DMS53 (cell line): ENCODE results near the gene CORO2A.

Experiments used
- DNase-seq: peaks from one replicate; lab custom pipeline; 2025; lab: John Stamatoyannopoulos, UW

The CORO2A gene

GRCh38 chr9:98192503-98193335, at the start of gene CORO2A:
Gene CORO2A (minus strand): TSS chr9:98192637. CDS start chr9:98157660, 34,977 bp downstream.
- peak; percentile 93 for DNase-seq

- no peak for DNase-seq
These were observed 49.2 kb upstream of the CORO2A start for GRCh38 chr9:98241357-98242300.

- no peak for DNase-seq
These were observed 48.0 kb upstream of the CORO2A start for GRCh38 chr9:98240475-98240874.

GRCh38 chr9:98236901-98237487, 44.6 kb upstream of the CORO2A start:
- no peak for DNase-seq

GRCh38 chr9:98235126-98235525, 42.7 kb upstream of the CORO2A start:
- no peak for DNase-seq

GRCh38 chr9:98234245-98234825, 41.9 kb upstream of the CORO2A start:
- no peak for DNase-seq

- no peak for DNase-seq
These were observed 40.5 kb upstream of the CORO2A start for GRCh38 chr9:98232926-98233325.

- DNase-seq, result peak; percentile 7
These were observed 39.5 kb upstream of the CORO2A start for GRCh38 chr9:98231770-98232478.

- peak; percentile 45 for DNase-seq
These were observed 38.4 kb upstream of the CORO2A start for GRCh38 chr9:98230789-98231188.

- DNase-seq, result no peak
These were observed 37.9 kb upstream of the CORO2A start for GRCh38 chr9:98230304-98230703.

- no peak for DNase-seq
These were observed 37.2 kb upstream of the CORO2A start for GRCh38 chr9:98229620-98230019.

- no peak for DNase-seq
These were observed 36.6 kb upstream of the CORO2A start for GRCh38 chr9:98229090-98229395.

GRCh38 chr9:98228392-98229089, 36.1 kb upstream of the CORO2A start:
- no peak for DNase-seq

- DNase-seq, result no peak
These were observed 35.4 kb upstream of the CORO2A start for GRCh38 chr9:98227883-98228282.

- no peak for DNase-seq
These were observed 34.5 kb upstream of the CORO2A start for GRCh38 chr9:98226957-98227356.

- DNase-seq, result no peak
These were observed 34.1 kb upstream of the CORO2A start for GRCh38 chr9:98226516-98226915.

GRCh38 chr9:98225015-98225442, 32.6 kb upstream of the CORO2A start:
- DNase-seq, result no peak

GRCh38 chr9:98222885-98223691, 30.7 kb upstream of the CORO2A start:
- DNase-seq, result no peak

- DNase-seq, result peak; percentile 70
These were observed 28.5 kb upstream of the CORO2A start for GRCh38 chr9:98220911-98221310.

- peak; percentile 77 for DNase-seq
These were observed 27.4 kb upstream of the CORO2A start for GRCh38 chr9:98219794-98220370.
